SK-N-MC (cell line): Measurements from ENCODE around the gene NAT9.

Experiments
- EZH2 ChIP-seq: fragments of 200-600 bp; sonication (generic); IDR thresholded peaks from one replicate; pipeline ENCODE4 v1.6.1; 2017; ENCODE audit warnings: antibody characterized with exemption
- POLR2AphosphoS5 ChIP-seq: IDR thresholded peaks from 2 replicates; pipeline ENCODE4 v1.6.1; 2012; ENCODE audit warnings: mild to moderate bottlenecking, low read depth, low read length, borderline replicate concordance

- TF ChIP-seq POLR2AphosphoS5 = no peak
- no peak for TF ChIP-seq EZH2
Measured at GRCh38 chr17:74731347-74731605, 44.9 kb downstream of the NAT9 start.
